H9 (cell line): ENCODE results near the gene CAMLG. TPM values are rescaled to one million over a fixed set of nuclear protein-coding genes. Genes with fewer than 3 reads are reported as not detected.

Experiments used
- DNase-seq: peaks from one replicate; pipeline ENCODE4 v3.0.0-alpha.2; 2017
- H2AFZ ChIP-seq: one replicate; pipeline ENCODE4 v1.6.1; 2013; ENCODE audit warnings: mild to moderate bottlenecking, low read length, control low read depth, moderate library complexity
- H2AK5ac ChIP-seq: 2 replicates; pipeline ENCODE4 v1.6.1; 2013; ENCODE audit warnings: low read length, control low read depth, mixed read lengths; ENCODE audit not compliant: insufficient read length
- H2BK120ac ChIP-seq: one replicate; pipeline ENCODE4 v1.6.1; 2013; ENCODE audit warnings: low read depth, mild to moderate bottlenecking, low read length, control low read depth, inconsistent platforms; ENCODE audit not compliant: poor library complexity, severe bottlenecking
- H2BK12ac ChIP-seq: 2 replicates; pipeline ENCODE4 v1.6.1; 2013; ENCODE audit warnings: low read length, control low read depth, mixed read lengths, low read depth; ENCODE audit not compliant: insufficient read length
- H2BK15ac ChIP-seq: 2 replicates; pipeline ENCODE4 v1.6.1; 2013; ENCODE audit warnings: low read depth, low read length, control low read depth
- H2BK20ac ChIP-seq: one replicate; pipeline ENCODE4 v1.6.1; 2013; ENCODE audit warnings: low read depth, mild to moderate bottlenecking, low read length, control low read depth, inconsistent platforms; ENCODE audit not compliant: poor library complexity, severe bottlenecking
- H2BK5ac ChIP-seq: 2 replicates; pipeline ENCODE4 v1.6.1; 2013; ENCODE audit warnings: low read length, control low read depth, mixed read lengths; ENCODE audit not compliant: insufficient read length
- H3K14ac ChIP-seq: 2 replicates; pipeline ENCODE4 v1.6.1; 2013; ENCODE audit warnings: low read length, control low read depth; ENCODE audit not compliant: insufficient read depth
- H3K18ac ChIP-seq: 2 replicates; pipeline ENCODE4 v1.6.1; 2013; ENCODE audit warnings: low read depth, mild to moderate bottlenecking, mixed read lengths, low read length, control low read depth; ENCODE audit not compliant: insufficient read length
- H3K23ac ChIP-seq: 2 replicates; pipeline ENCODE4 v1.6.1; 2013; ENCODE audit warnings: low read length, control low read depth, mixed read lengths, low read depth; ENCODE audit not compliant: insufficient read length
- H3K23me2 ChIP-seq: 2 replicates; pipeline ENCODE4 v1.6.1; 2013; ENCODE audit warnings: low read depth, mild to moderate bottlenecking, mixed read lengths, low read length, control low read depth; ENCODE audit not compliant: insufficient read length, poor library complexity, severe bottlenecking
- H3K27ac ChIP-seq: 2 replicates; pipeline ENCODE4 v1.5.1; 2013; ENCODE audit warnings: low read length, control low read depth, mixed read lengths, low read depth; ENCODE audit not compliant: insufficient read length
- H3K27me3 ChIP-seq: 2 replicates; pipeline ENCODE4 v1.6.1; 2013; ENCODE audit warnings: low read length, control low read depth, inconsistent platforms; ENCODE audit not compliant: insufficient read depth
- H3K4ac ChIP-seq: 2 replicates; pipeline ENCODE4 v1.6.1; 2013; ENCODE audit warnings: low read depth, mild to moderate bottlenecking, control low read depth, inconsistent platforms, low read length, moderate library complexity
- H3K4me1 ChIP-seq: 2 replicates; pipeline ENCODE4 v1.6.1; 2013; ENCODE audit warnings: low read length, control low read depth, inconsistent platforms; ENCODE audit not compliant: insufficient read depth
- H3K4me2 ChIP-seq: 2 replicates; pipeline ENCODE4 v1.6.1; 2013; ENCODE audit warnings: low read length, control low read depth, mixed read lengths; ENCODE audit not compliant: insufficient read length, insufficient read depth
- H3K56ac ChIP-seq: 2 replicates; pipeline ENCODE4 v1.6.1; 2013; ENCODE audit warnings: low read depth, mild to moderate bottlenecking, mixed read lengths, low read length, control low read depth; ENCODE audit not compliant: insufficient read length
- H3K79me1 ChIP-seq: 2 replicates; pipeline ENCODE4 v1.6.1; 2013; ENCODE audit warnings: low read depth, mild to moderate bottlenecking, moderate library complexity, low read length, control low read depth, inconsistent platforms; ENCODE audit not compliant: insufficient read depth, poor library complexity, severe bottlenecking
- H3K79me2 ChIP-seq: 2 replicates; pipeline ENCODE4 v1.6.1; 2013; ENCODE audit warnings: low read length, control low read depth, inconsistent platforms; ENCODE audit not compliant: insufficient read depth
- H3K9ac ChIP-seq: 2 replicates; pipeline ENCODE4 v1.6.1; 2013; ENCODE audit warnings: low read length, control low read depth, mixed read lengths; ENCODE audit not compliant: insufficient read length; ENCODE audit errors: extremely low read depth
- H3K9me3 ChIP-seq: one replicate; pipeline ENCODE4 v1.6.1; 2013; ENCODE audit warnings: low read depth, low read length, inconsistent platforms; ENCODE audit not compliant: control insufficient read depth
- H3T11ph ChIP-seq: one replicate; pipeline ENCODE4 v1.6.1; 2013; ENCODE audit warnings: mild to moderate bottlenecking, low read length, control low read depth, inconsistent platforms
- H4K20me1 ChIP-seq: one replicate; pipeline ENCODE4 v1.6.1; 2013; ENCODE audit not compliant: control insufficient read depth, insufficient read length, insufficient read depth
- H4K5ac ChIP-seq: 2 replicates; pipeline ENCODE4 v1.6.1; 2013; ENCODE audit warnings: low read depth, mild to moderate bottlenecking, mixed read lengths, low read length, control low read depth; ENCODE audit not compliant: insufficient read length
- H4K8ac ChIP-seq: replicated peaks from 2 replicates; pipeline ENCODE4 v1.6.1; 2013; ENCODE audit warnings: low read length, control low read depth, mixed read lengths, low read depth; ENCODE audit not compliant: insufficient read length
- H4K91ac ChIP-seq: 2 replicates; pipeline ENCODE4 v1.6.1; 2013; ENCODE audit warnings: low read depth, mild to moderate bottlenecking, moderate library complexity, mixed read lengths, low read length, control low read depth; ENCODE audit not compliant: insufficient read length
- H3K27ac Mint-ChIP-seq, 3 experiments: 2 replicates in 2 of 3; 3 replicates in 1 of 3; pipeline ENCODE4 v1.8.0; 2020 to 2021; ENCODE audit warnings: mixed read lengths in 3 of 3, mild to moderate bottlenecking in 1 of 3, moderate library complexity in 1 of 3
- H3K27me3 Mint-ChIP-seq: 2 replicates; pipeline ENCODE4 v1.8.0; 2021; ENCODE audit warnings: low read depth, mild to moderate bottlenecking, moderate library complexity, mixed read lengths
- H3K36me3 Mint-ChIP-seq, 3 experiments: 2 replicates in 2 of 3; 3 replicates in 1 of 3; pipeline ENCODE4 v1.8.0; 2020 to 2021; ENCODE audit warnings: low read depth in 3 of 3, mixed read lengths in 3 of 3; ENCODE audit not compliant: insufficient read depth in 1 of 3
- H3K4me1 Mint-ChIP-seq, 2 experiments: 2 replicates each; pipeline ENCODE4 v1.8.0; 2020; ENCODE audit warnings: mixed read lengths in 2 of 2
- H3K4me3 Mint-ChIP-seq, 2 experiments: 2 replicates in 1 of 2; 3 replicates in 1 of 2; pipeline ENCODE4 v1.8.0; 2020 to 2021; ENCODE audit warnings: mild to moderate bottlenecking in 2 of 2, mixed read lengths in 2 of 2, moderate library complexity in 1 of 2
- H3K9me3 Mint-ChIP-seq, 2 experiments: 2 replicates in 1 of 2; 3 replicates in 1 of 2; pipeline ENCODE4 v1.8.0; 2020; ENCODE audit warnings: mild to moderate bottlenecking in 2 of 2, mixed read lengths in 2 of 2, moderate library complexity in 1 of 2
- WGBS: extraction: QIAGEN DNeasy Blood & Tissue Kit; methylation state at CpG from one replicate; pipeline ENCODE4 v1.1.7; 2013; ENCODE audit warnings: missing lambda C conversion rate, low lambda C conversion rate, mixed read lengths; ENCODE audit not compliant: insufficient read length; ENCODE audit errors: extremely low coverage; 5-methylcytosine and 5-hydroxymethylcytosine counted together
- total RNA-seq: library from RNA; stranded (reverse); gene quantifications from 2 replicates; pipeline ENCODE4 v1.2.1, GENCODE V29; 2021
- TF ChIP-seq, protein P1 (sequence below): fragments of 200-600 bp; sonication (generic); conservative IDR thresholded peaks from 3 replicates; pipeline ENCODE4 v1.8.0; 2021; ENCODE audit warnings: antibody characterized with exemption, mild to moderate bottlenecking

Gene CAMLG
- total RNA-seq, 1 experiment from 2014 or later, result 33.1 TPM

DNA sequence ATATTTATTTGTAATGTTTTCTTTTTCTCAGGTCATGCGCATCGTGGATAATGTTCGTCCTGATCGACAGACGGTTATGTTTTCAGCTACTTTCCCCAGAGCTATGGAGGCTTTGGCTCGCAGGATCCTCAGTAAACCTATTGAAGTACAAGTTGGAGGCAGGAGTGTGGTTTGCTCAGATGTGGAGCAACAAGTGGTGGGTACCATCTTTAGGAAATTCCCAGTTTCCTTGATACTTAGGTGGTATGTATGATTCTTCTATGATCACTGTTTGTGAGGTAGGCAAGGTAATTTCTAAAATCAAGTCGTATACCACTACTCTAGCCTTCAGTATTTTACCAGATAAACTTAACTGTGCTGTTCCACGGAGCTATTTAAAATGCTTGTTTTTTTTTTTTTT lies 56.5 kb downstream of the CAMLG start:
- Histone ChIP-seq H3K9me3 (no peaks in the 10 kb centered on the region), H2BK12ac (no peak overlapping the region), H4K20me1 (no peaks in the 10 kb centered on the region), H4K5ac (no peak overlapping the region), H3K23me2 (no peaks in the 10 kb centered on the region), H2AK5ac (no peak overlapping the region), H2BK15ac (no peak overlapping the region), H3K79me2 (peaks cover 1% of the 10 kb centered on the region; the same call in 1 of the 2 replicates), H3K18ac (no peak overlapping the region), H2BK20ac (no peak overlapping the region), H3K9ac (no peak overlapping the region), H3K23ac (no peak overlapping the region), H2BK120ac (no peak overlapping the region), H3K27me3 (no peaks in the 10 kb centered on the region), H3K79me1 (no peaks in the 10 kb centered on the region), H4K8ac (no peak overlapping the region), H3K14ac (no peak overlapping the region), H3K4me1 (no peaks in the 10 kb centered on the region), H3K4ac (no peak overlapping the region), H4K91ac (no peak overlapping the region), H3K56ac (no peak overlapping the region), H3T11ph (no peak overlapping the region), H3K4me2 (no peak overlapping the region), H2BK5ac (no peak overlapping the region), H3K27ac (no peak overlapping the region), H2AFZ (no peak overlapping the region)
- no peaks in the 10 kb centered on the region for H3K9me3 Mint-ChIP-seq
- H3K4me3 Mint-ChIP-seq, result no peak overlapping the region
- no peaks in the 10 kb centered on the region for H3K27me3 Mint-ChIP-seq
- TF ChIP-seq, protein P1, sequence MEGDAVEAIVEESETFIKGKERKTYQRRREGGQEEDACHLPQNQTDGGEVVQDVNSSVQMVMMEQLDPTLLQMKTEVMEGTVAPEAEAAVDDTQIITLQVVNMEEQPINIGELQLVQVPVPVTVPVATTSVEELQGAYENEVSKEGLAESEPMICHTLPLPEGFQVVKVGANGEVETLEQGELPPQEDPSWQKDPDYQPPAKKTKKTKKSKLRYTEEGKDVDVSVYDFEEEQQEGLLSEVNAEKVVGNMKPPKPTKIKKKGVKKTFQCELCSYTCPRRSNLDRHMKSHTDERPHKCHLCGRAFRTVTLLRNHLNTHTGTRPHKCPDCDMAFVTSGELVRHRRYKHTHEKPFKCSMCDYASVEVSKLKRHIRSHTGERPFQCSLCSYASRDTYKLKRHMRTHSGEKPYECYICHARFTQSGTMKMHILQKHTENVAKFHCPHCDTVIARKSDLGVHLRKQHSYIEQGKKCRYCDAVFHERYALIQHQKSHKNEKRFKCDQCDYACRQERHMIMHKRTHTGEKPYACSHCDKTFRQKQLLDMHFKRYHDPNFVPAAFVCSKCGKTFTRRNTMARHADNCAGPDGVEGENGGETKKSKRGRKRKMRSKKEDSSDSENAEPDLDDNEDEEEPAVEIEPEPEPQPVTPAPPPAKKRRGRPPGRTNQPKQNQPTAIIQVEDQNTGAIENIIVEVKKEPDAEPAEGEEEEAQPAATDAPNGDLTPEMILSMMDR, result no peak
- H3K27ac Mint-ChIP-seq, result no peak overlapping the region
- no peaks in the 10 kb centered on the region for H3K4me1 Mint-ChIP-seq
- H3K36me3 Mint-ChIP-seq, result peaks cover 52 to 88% (median 82%) of the 10 kb centered on the region in 3 experiments; a peak in 6 of 7 replicates
- DNase-seq, result no peak
- WGBS, result no CpG with 5 or more reads among the region's 8 CpGs
